Thoracic aorta (tissue), 2 donors: ENCODE data around the gene CGB5. TPM values are rescaled to one million over a fixed set of nuclear protein-coding genes. Genes with fewer than 3 reads are reported as not detected.
A peak's percentile ranks its signal among the peaks of the same experiment; 100 is the strongest.

Experiments
- ATAC-seq: fragments of 150-250 bp; one replicate; pipeline ENCODE4 v1.8.0; 2017; ENCODE audit warnings: low read depth; ENCODE audit not compliant: insufficient number of reproducible peaks, low FRiP score
- DNase-seq: peaks from one replicate; pipeline ENCODE4 v3.0.0-alpha.2; 2020; ENCODE audit warnings: low spot score
- H3K27ac ChIP-seq, 2 donors: fragments of 200-600 bp; sonication (generic); 1 replicate in 1 of 2; 2 replicates in 1 of 2; pipeline ENCODE4 v1.5.1; 2016; ENCODE audit warnings: mild to moderate bottlenecking in 2 of 2, moderate library complexity in 2 of 2
- H3K27me3 ChIP-seq: fragments of 200-600 bp; sonication (generic); replicated peaks from 2 replicates; pipeline ENCODE4 v1.6.0; 2016; ENCODE audit warnings: mild to moderate bottlenecking; ENCODE audit not compliant: insufficient read depth
- H3K36me3 ChIP-seq: fragments of 200-600 bp; sonication (generic); one replicate; pipeline ENCODE4 v1.5.1; 2016
- H3K4me1 ChIP-seq, 2 donors: fragments of 200-600 bp; sonication (generic); 1 replicate in 1 of 2; 2 replicates in 1 of 2; pipeline versions ENCODE4 v1.5.1 to v1.6.0; 2016; ENCODE audit warnings: low read depth in 2 of 2, mild to moderate bottlenecking in 1 of 2; ENCODE audit not compliant: control insufficient read depth in 1 of 2
- H3K4me3 ChIP-seq: fragments of 200-600 bp; sonication (generic); 2 replicates; pipeline ENCODE4 v1.5.1; 2016; ENCODE audit warnings: mild to moderate bottlenecking
- H3K9me3 ChIP-seq: fragments of 200-600 bp; sonication (generic); 2 replicates; pipeline ENCODE4 v1.5.1; 2016
- total RNA-seq, 2 donors: library from RNA; depleted of rRNA; stranded (reverse); fragments of >200 nt; gene quantifications; one replicate each; pipeline versions ENCODE4 v1.1.0 to v1.2.3, GENCODE V29; 2016
- TF ChIP-seq, protein P1 (sequence below): fragments of 200-600 bp; sonication (generic); IDR thresholded peaks from one replicate; pipeline ENCODE4 v1.5.1; 2019; ENCODE audit warnings: antibody characterized with exemption

CGB5 gene
- total RNA-seq, 2 donors from 2014 or later = not detected

DNA sequence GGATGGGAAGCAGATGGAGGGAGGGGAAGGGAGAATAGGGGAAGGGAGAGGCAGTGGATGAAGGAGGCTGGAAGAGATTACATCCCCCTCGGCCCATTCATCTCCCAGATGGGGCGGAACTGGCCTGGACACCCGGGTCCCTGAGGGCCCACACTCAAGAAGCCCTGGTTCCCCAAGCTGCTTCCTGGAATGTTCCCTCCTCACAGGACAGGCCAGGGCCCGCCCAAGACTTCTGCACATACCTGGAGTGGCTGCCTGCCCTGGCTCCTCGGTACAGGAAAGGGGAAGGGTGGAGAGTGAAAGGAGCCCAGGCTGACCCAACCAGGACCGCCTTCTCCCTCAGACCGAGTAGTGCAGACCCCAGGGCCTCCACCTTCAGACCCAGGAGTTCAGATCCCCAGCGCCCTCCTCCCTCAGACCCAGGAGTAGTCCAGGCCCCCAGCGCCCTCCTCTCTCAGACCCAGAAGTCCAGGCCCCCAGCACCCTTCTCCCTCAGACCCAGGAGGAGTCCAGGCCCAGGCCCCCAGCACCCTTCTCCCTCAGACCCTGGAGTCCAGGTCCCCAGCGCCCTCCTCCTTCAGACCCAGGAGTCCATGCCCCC lies 20.5 kb downstream of the CGB5 start:
- H3K27me3 ChIP-seq = no peaks in the 10 kb centered on the region
- no peak overlapping the region for H3K4me3 ChIP-seq
- DNase-seq (no peak), ATAC-seq (no peak)
- H3K36me3 ChIP-seq = no peaks in the 10 kb centered on the region
- H3K9me3 ChIP-seq = no peaks in the 10 kb centered on the region
- H3K27ac ChIP-seq = no peak overlapping the region
- TF ChIP-seq, protein P1, sequence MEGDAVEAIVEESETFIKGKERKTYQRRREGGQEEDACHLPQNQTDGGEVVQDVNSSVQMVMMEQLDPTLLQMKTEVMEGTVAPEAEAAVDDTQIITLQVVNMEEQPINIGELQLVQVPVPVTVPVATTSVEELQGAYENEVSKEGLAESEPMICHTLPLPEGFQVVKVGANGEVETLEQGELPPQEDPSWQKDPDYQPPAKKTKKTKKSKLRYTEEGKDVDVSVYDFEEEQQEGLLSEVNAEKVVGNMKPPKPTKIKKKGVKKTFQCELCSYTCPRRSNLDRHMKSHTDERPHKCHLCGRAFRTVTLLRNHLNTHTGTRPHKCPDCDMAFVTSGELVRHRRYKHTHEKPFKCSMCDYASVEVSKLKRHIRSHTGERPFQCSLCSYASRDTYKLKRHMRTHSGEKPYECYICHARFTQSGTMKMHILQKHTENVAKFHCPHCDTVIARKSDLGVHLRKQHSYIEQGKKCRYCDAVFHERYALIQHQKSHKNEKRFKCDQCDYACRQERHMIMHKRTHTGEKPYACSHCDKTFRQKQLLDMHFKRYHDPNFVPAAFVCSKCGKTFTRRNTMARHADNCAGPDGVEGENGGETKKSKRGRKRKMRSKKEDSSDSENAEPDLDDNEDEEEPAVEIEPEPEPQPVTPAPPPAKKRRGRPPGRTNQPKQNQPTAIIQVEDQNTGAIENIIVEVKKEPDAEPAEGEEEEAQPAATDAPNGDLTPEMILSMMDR = no peak
- no peaks in the 10 kb centered on the region for H3K4me1 ChIP-seq

DNA sequence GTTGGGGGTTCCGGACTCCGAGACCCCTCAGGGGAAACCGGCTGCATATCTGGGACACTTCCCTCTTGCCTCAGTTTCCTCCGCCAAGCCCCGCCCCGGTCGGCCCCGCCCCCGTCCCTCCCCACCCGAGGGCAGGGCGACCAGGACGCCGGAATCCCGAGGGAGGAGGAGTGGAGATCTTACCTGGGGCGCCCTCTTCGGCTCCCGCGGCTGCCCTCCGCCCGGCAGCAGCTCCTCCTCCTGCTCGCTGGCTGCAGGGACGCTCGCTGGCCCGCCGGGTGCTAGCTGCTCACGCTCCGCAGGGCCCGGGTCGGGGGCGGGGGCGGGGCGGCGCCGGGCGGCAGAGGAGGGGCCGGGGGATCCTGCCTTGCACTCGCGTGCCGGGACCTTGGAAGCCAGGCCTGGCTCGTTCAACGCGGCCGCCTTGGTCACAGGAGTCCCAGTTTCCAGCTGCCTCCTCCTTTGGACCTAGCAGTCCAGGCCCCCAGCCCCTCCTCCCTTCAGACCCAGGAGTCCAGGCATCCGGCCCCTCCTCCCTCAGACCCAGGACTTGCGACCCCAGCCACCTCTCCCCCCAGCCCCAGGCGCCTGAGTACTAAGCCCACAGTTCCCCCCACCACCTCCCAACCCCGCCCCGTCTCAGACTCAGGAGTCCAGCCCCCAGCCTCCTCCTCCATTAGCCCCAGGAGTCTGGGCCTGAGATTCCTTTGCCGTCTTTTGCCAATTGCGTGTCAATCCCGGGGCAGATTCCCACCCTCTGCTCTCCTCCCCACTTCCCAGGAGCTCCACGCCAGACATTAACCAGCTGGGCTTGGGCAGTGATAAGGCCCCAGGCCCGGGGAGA lies 21.3 kb downstream of the CGB5 start, which contains the start of gene NTF4:
TSS of gene NTF4 (minus strand) at position 51 of the 844 bp plus-strand sequence. CDS start 2,821 bp downstream, outside the sequence.
- Histone ChIP-seq H3K27me3 (no peaks in the 10 kb centered on the region), H3K4me3 (peak within 1 kb of the TSS; percentile 43), H3K4me1 (no peaks in the 10 kb centered on the region), H3K9me3 (no peaks in the 10 kb centered on the region), H3K36me3 (no peaks in the 10 kb centered on the region), H3K27ac (no peak within 1 kb of the TSS)
- ATAC-seq = no peak
- DNase-seq = no peak
- TF ChIP-seq, protein P1 = no peak

DNA sequence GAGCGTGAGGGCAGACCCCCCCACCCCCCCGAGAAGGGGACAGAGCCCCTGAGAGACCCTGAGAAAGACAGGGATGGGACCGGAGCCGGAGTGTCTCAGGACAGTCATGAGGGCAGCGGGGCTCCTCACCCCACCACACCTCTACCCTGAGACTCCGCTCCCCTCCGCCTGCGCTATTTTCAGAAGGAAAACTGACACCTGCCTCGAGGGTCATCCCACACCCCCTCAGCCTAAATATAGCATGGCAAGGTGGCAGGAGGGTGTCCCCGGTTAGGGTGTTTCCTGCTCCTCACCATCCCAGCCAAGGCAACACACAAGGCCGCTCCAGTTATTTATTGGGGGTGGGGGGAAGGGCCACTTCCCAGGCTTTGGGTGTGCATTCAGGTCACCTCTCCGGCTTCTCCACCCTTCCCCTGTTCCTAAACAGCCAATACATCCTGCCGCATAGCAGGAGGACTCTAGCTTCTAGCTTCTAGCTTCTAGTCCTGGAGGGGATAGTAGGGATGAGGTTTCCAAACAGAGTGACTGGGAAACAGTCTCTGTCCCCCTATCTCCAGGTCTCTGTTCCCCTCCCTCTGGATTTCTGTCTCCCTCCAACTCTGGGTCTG lies 22.4 kb downstream of the CGB5 start:
- Histone ChIP-seq H3K9me3 (no peaks in the 10 kb centered on the region), H3K4me1 (no peaks in the 10 kb centered on the region), H3K27me3 (no peaks in the 10 kb centered on the region), H3K36me3 (no peaks in the 10 kb centered on the region), H3K27ac (no peak overlapping the region), H3K4me3 (no peak overlapping the region)
- TF ChIP-seq, protein P1 = no peak
- DNase-seq (no peak), ATAC-seq (no peak)

DNA sequence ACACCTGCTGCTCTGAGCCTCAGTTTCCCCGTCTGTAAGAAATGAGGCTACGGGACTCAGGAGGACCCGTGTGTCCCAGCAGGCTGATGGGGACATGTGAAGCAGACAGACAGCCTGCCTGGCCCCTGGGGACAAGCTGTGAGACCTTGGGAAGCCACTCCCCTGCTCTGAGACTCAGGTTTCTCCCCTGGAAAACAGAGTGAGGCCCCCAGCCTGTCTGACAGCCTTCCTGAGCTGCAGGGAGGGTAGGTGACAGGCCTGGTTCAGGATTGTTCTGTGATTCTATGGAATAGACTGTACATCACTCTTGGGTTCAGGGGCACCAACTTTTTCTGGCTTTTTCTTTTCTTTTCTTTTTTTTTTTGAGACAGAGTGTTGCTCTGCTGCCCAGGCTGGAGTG lies 23.9 kb downstream of the CGB5 start:
- DNase-seq (no peak), ATAC-seq (no peak)
- Histone ChIP-seq H3K4me1 (peaks cover 0 to 4% of the 10 kb centered on the region in 2 donors), H3K36me3 (no peaks in the 10 kb centered on the region), H3K9me3 (no peaks in the 10 kb centered on the region), H3K27ac (no peak overlapping the region), H3K4me3 (no peak overlapping the region), H3K27me3 (no peaks in the 10 kb centered on the region)
- TF ChIP-seq, protein P1 = no peak

DNA sequence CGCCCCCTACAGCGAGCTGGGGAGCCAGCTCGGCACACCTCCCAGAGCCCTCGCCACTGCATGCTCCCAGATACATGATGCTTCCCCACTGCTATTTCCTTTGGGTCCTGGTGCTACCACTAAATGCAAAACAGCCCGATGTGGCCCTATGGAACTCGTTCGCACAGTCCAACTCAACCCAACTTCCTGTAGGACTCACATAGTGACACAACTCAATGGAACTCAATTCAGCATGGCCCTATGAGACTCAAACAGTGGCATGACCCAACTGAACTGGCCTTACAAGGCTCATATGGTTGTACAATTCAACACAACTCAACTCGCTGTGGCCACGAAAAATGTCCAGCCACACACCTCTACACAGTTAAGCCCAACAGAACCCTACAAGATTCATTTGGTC lies 25.4 kb downstream of the CGB5 start:
- Histone ChIP-seq H3K4me1 (peaks cover 0 to 4% of the 10 kb centered on the region in 2 donors), H3K36me3 (no peaks in the 10 kb centered on the region), H3K27ac (no peak overlapping the region), H3K9me3 (no peaks in the 10 kb centered on the region), H3K4me3 (no peak overlapping the region), H3K27me3 (peaks cover 6% of the 10 kb centered on the region)
- TF ChIP-seq, protein P1 = no peak
- no peak for ATAC-seq
- no peak for DNase-seq
